Parathyroid adenoma (tissue), 2 donors: ENCODE results near the gene KRT75.

Experiments
- H2AFZ ChIP-seq: fragments of 300-600 bp; sonication (generic); one replicate; pipeline ENCODE4 v1.7.0; 2017; ENCODE audit warnings: antibody characterized with exemption, mild to moderate bottlenecking
- H3K27ac ChIP-seq: fragments of 300-600 bp; sonication (generic); one replicate; pipeline ENCODE4 v1.7.0; 2017
- H3K27me3 ChIP-seq: fragments of 300-600 bp; sonication (generic); one replicate; pipeline ENCODE4 v1.7.0; 2017; ENCODE audit warnings: low read length; ENCODE audit not compliant: control insufficient read depth, insufficient read depth
- H3K36me3 ChIP-seq: fragments of 300-600 bp; sonication (generic); one replicate; pipeline ENCODE4 v1.7.0; 2017; ENCODE audit warnings: low read length; ENCODE audit not compliant: control insufficient read depth, insufficient read depth
- H3K4me1 ChIP-seq: fragments of 300-600 bp; sonication (generic); one replicate; pipeline ENCODE4 v1.7.0; 2017; ENCODE audit warnings: control low read depth
- H3K4me2 ChIP-seq: fragments of 300-600 bp; sonication (generic); one replicate; pipeline ENCODE4 v1.7.0; 2017; ENCODE audit warnings: low read length
- H3K4me3 ChIP-seq: fragments of 300-600 bp; sonication (generic); one replicate; pipeline ENCODE4 v1.7.0; 2017; ENCODE audit warnings: low read depth, low read length
- H3K79me2 ChIP-seq: fragments of 300-600 bp; sonication (generic); one replicate; pipeline ENCODE4 v1.7.0; 2017; ENCODE audit warnings: control low read depth
- H3K9ac ChIP-seq: fragments of 300-600 bp; sonication (generic); one replicate; pipeline ENCODE4 v1.7.0; 2017; ENCODE audit warnings: mild to moderate bottlenecking
- H3K9me3 ChIP-seq: fragments of 300-600 bp; sonication (generic); one replicate; pipeline ENCODE4 v1.7.0; 2017; ENCODE audit warnings: low read length; ENCODE audit not compliant: control insufficient read depth
- CTCF ChIP-seq: fragments of 300-600 bp; sonication (generic); IDR thresholded peaks from one replicate; pipeline ENCODE4 v1.7.0; 2017; ENCODE audit warnings: antibody characterized with exemption, mild to moderate bottlenecking
- donor health status: primary hyperparathyroidism.

KRT75 gene

GRCh38 chr12:52435659-52435999 is 1.5 kb upstream of the KRT75 start:
- H3K9me3 ChIP-seq: no peaks in the 10 kb centered on the region
- no peaks in the 10 kb centered on the region for H3K27me3 ChIP-seq
- no peak overlapping the region for H3K9ac ChIP-seq
- H3K4me2 ChIP-seq: no peak overlapping the region
- no peak overlapping the region for H3K27ac ChIP-seq
- no peak overlapping the region for H3K4me3 ChIP-seq
- H3K36me3 ChIP-seq: no peaks in the 10 kb centered on the region
- TF ChIP-seq CTCF: no peak
- no peaks in the 10 kb centered on the region for H3K4me1 ChIP-seq
- H3K79me2 ChIP-seq: no peaks in the 10 kb centered on the region
- H2AFZ ChIP-seq: no peak overlapping the region

- no peaks in the 10 kb centered on the region for H3K27me3 ChIP-seq
- H3K27ac ChIP-seq: no peak overlapping the region
- H3K9me3 ChIP-seq: no peaks in the 10 kb centered on the region
- H3K4me2 ChIP-seq: no peak overlapping the region
- H3K4me1 ChIP-seq: no peaks in the 10 kb centered on the region
- no peaks in the 10 kb centered on the region for H3K36me3 ChIP-seq
- H3K79me2 ChIP-seq: no peaks in the 10 kb centered on the region
- H3K9ac ChIP-seq: no peak overlapping the region
- no peak for TF ChIP-seq CTCF
- H2AFZ ChIP-seq: no peak overlapping the region
- H3K4me3 ChIP-seq: no peak overlapping the region
Observed at GRCh38 chr12:52434760-52435530, 774 bp upstream of the KRT75 start.

- no peak overlapping the region for H2AFZ ChIP-seq
- H3K4me2 ChIP-seq: no peak overlapping the region
- H3K9me3 ChIP-seq: no peaks in the 10 kb centered on the region
- no peaks in the 10 kb centered on the region for H3K36me3 ChIP-seq
- no peaks in the 10 kb centered on the region for H3K4me1 ChIP-seq
- H3K27me3 ChIP-seq: no peaks in the 10 kb centered on the region
- H3K9ac ChIP-seq: no peak overlapping the region
- no peaks in the 10 kb centered on the region for H3K79me2 ChIP-seq
- no peak overlapping the region for H3K4me3 ChIP-seq
- no peak overlapping the region for H3K27ac ChIP-seq
- no peak for TF ChIP-seq CTCF
Observed at GRCh38 chr12:52433501-52434080, 580 bp downstream of the KRT75 start.

- no peaks in the 10 kb centered on the region for H3K4me1 ChIP-seq
- H2AFZ ChIP-seq: no peak overlapping the region
- no peak for TF ChIP-seq CTCF
- no peaks in the 10 kb centered on the region for H3K79me2 ChIP-seq
- H3K4me2 ChIP-seq: no peak overlapping the region
- no peaks in the 10 kb centered on the region for H3K27me3 ChIP-seq
- H3K9ac ChIP-seq: no peak overlapping the region
- no peak overlapping the region for H3K4me3 ChIP-seq
- no peak overlapping the region for H3K27ac ChIP-seq
- H3K9me3 ChIP-seq: no peaks in the 10 kb centered on the region
- H3K36me3 ChIP-seq: no peaks in the 10 kb centered on the region
Observed at GRCh38 chr12:52432559-52433207, 1.5 kb downstream of the KRT75 start.
